Skeletal muscle satellite cell (primary cell): ENCODE measurements around the gene ACBD5. TPM values are rescaled to one million over a fixed set of nuclear protein-coding genes. Genes with fewer than 3 reads are reported as not detected.

Experiments used
- small RNA-seq: library from RNA; depleted of rRNA; stranded (forward); fragments of <200 nt; gene quantifications from one replicate; pipeline ENCODE3, GENCODE V24; 2012

The ACBD5 gene

Small RNAs within 50 kb of the gene (small RNA-seq; reads per million reads assigned to genes)
- gene RNU2-24P (14.5 reads per million, percentile 92 among the genes with 10 or more reads in this experiment), gene RNU7-12P (not detected)
